Measurements from ENCODE around the gene BOLL.
A peak's percentile ranks its signal among the peaks of the same experiment; 100 is the strongest.
"Not testable (repeated sequence)": the region's sequence is repeated elsewhere in the genome, so short reads cannot be mapped to it uniquely, and the experiment has no call there.

BOLL gene

GRCh38 chr2:197705912-197706838 lies 78.9 kb downstream of the BOLL start:
- Mint-ChIP-seq H3K9me3 (no peaks in the 10 kb centered on the region), H3K27ac (peak overlapping the region; percentile 93), H3K27me3 (peaks cover 5% of the 10 kb centered on the region), H3K4me1 (ENCODE audit: low read depth) (peaks cover 48% of the 10 kb centered on the region), H3K36me3 (ENCODE audit: low read depth) (peaks cover 51% of the 10 kb centered on the region), H3K4me3 (peak overlapping the region; percentile 94)
- peak; percentile 44 for DNase-seq

GRCh38 chr2:197705121-197705911 lies 79.8 kb downstream of the BOLL start, which contains the start of gene MARS2:
Gene MARS2, plus strand, starts transcription at chr2:197705369. Its CDS starts 37 bp downstream, at chr2:197705406.
- Mint-ChIP-seq H3K27ac (peak within 1 kb of the TSS; percentile 94), H3K36me3 (ENCODE audit: low read depth) (peaks cover 45% of the 10 kb centered on the region), H3K4me3 (peak within 1 kb of the TSS; percentile 94), H3K27me3 (peaks cover 5% of the 10 kb centered on the region), H3K9me3 (no peaks in the 10 kb centered on the region), H3K4me1 (ENCODE audit: low read depth) (peaks cover 49% of the 10 kb centered on the region)
- DNase-seq: peak; percentile 92

- Mint-ChIP-seq H3K27me3 (peaks cover 5% of the 10 kb centered on the region), H3K36me3 (ENCODE audit: low read depth) (peaks cover 37% of the 10 kb centered on the region), H3K4me3 (peak overlapping the region; percentile 94), H3K9me3 (no peaks in the 10 kb centered on the region), H3K4me1 (ENCODE audit: low read depth) (peaks cover 42% of the 10 kb centered on the region), H3K27ac (peak overlapping the region; percentile 94)
- no peak for DNase-seq
These were observed 80.5 kb downstream of the BOLL start for GRCh38 chr2:197704434-197705120.

- DNase-seq: no peak
- Mint-ChIP-seq H3K4me1 (ENCODE audit: low read depth) (peaks cover 27% of the 10 kb centered on the region), H3K27me3 (peaks cover 5% of the 10 kb centered on the region), H3K36me3 (ENCODE audit: low read depth) (peaks cover 8% of the 10 kb centered on the region), H3K9me3 (no peaks in the 10 kb centered on the region), H3K4me3 (no peak overlapping the region), H3K27ac (peak overlapping the region; percentile 15)
These were observed 84.2 kb downstream of the BOLL start for GRCh38 chr2:197700960-197701359.

GRCh38 chr2:197699724-197700123 lies 85.4 kb downstream of the BOLL start:
- not testable (repeated sequence) for H3K27ac Mint-ChIP-seq; H3K36me3 Mint-ChIP-seq (ENCODE audit: low read depth); H3K4me3 Mint-ChIP-seq; H3K9me3 Mint-ChIP-seq; DNase-seq; H3K27me3 Mint-ChIP-seq
- H3K4me1 Mint-ChIP-seq (ENCODE audit: low read depth): peaks cover 25% of the 10 kb centered on the region

GRCh38 chr2:197696571-197696970 lies 88.5 kb downstream of the BOLL start:
- H3K4me1 Mint-ChIP-seq (ENCODE audit: low read depth): peaks cover 21% of the 10 kb centered on the region
- H3K9me3 Mint-ChIP-seq; H3K36me3 Mint-ChIP-seq (ENCODE audit: low read depth); H3K27ac Mint-ChIP-seq; H3K4me3 Mint-ChIP-seq; DNase-seq; H3K27me3 Mint-ChIP-seq: not testable (repeated sequence)

GRCh38 chr2:197695971-197696370 lies 89.1 kb downstream of the BOLL start:
- not testable (repeated sequence) for H3K4me3 Mint-ChIP-seq; H3K9me3 Mint-ChIP-seq; H3K27me3 Mint-ChIP-seq; H3K36me3 Mint-ChIP-seq (ENCODE audit: low read depth); DNase-seq; H3K27ac Mint-ChIP-seq
- H3K4me1 Mint-ChIP-seq (ENCODE audit: low read depth): peaks cover 15% of the 10 kb centered on the region

- DNase-seq; H3K27ac Mint-ChIP-seq; H3K27me3 Mint-ChIP-seq; H3K4me3 Mint-ChIP-seq; H3K9me3 Mint-ChIP-seq; H3K36me3 Mint-ChIP-seq (ENCODE audit: low read depth); H3K4me1 Mint-ChIP-seq (ENCODE audit: low read depth): not testable (repeated sequence)
These were observed 89.9 kb downstream of the BOLL start for GRCh38 chr2:197695206-197695605.

GRCh38 chr2:197677483-197677882 lies 107.6 kb downstream of the BOLL start:
- Mint-ChIP-seq H3K9me3 (no peaks in the 10 kb centered on the region), H3K36me3 (ENCODE audit: low read depth) (no peaks in the 10 kb centered on the region), H3K27me3 (peaks cover 11% of the 10 kb centered on the region), H3K27ac (no peak overlapping the region), H3K4me1 (ENCODE audit: low read depth) (peaks cover 6% of the 10 kb centered on the region), H3K4me3 (no peak overlapping the region)
- no peak for DNase-seq

GRCh38 chr2:197677056-197677455 lies 108.1 kb downstream of the BOLL start:
- no peaks in the 10 kb centered on the region for H3K36me3 Mint-ChIP-seq (ENCODE audit: low read depth)
- DNase-seq: no peak
- peaks cover 11% of the 10 kb centered on the region for H3K27me3 Mint-ChIP-seq
- H3K27ac Mint-ChIP-seq: no peak overlapping the region
- H3K9me3 Mint-ChIP-seq: no peaks in the 10 kb centered on the region
- H3K4me1 Mint-ChIP-seq (ENCODE audit: low read depth): peaks cover 6% of the 10 kb centered on the region
- H3K4me3 Mint-ChIP-seq: no peak overlapping the region

Measured in activated T-cell treated with anti-CD3 and anti-CD28 coated beads, Interleukin-2, amount 50 U/mL, for 24 hours (primary cell).